GM12891 (cell line): Measurements from ENCODE around the gene CELF5.

Source experiments
- DNase-seq: peaks from one replicate; pipeline ENCODE4 v3.0.0; 2011; ENCODE audit warnings: low spot score; ENCODE audit not compliant: insufficient read length
- FAIRE-seq: peaks from 2 replicates; lab custom pipeline; 2011; peaks lifted over from hg19 to GRCh38; lab: Jason Lieb, UNC
- PAX5 ChIP-seq: IDR thresholded peaks from 2 replicates; pipeline ENCODE4 v1.6.1; 2011; ENCODE audit warnings: low read length, moderate library complexity, mild to moderate bottlenecking; ENCODE audit not compliant: insufficient read depth, severe bottlenecking
- POLR2A ChIP-seq: IDR thresholded peaks from 2 replicates; pipeline ENCODE4 v1.6.1; 2011; ENCODE audit warnings: low read depth, low read length, control low read depth
- POLR2AphosphoS5 ChIP-seq: IDR thresholded peaks from 2 replicates; pipeline ENCODE4 v1.6.1; 2011; ENCODE audit warnings: low read depth, low read length, control low read depth
- POU2F2 ChIP-seq: IDR thresholded peaks from 2 replicates; pipeline ENCODE4 v1.6.1; 2011; ENCODE audit warnings: low read depth, mild to moderate bottlenecking, control low read depth, low read length, moderate library complexity
- SPI1 ChIP-seq: IDR thresholded peaks from 2 replicates; pipeline ENCODE4 v1.6.1; 2011; ENCODE audit warnings: low read depth, low read length, control low read depth
- TAF1 ChIP-seq: IDR thresholded peaks from 2 replicates; pipeline ENCODE4 v1.6.1; 2011; ENCODE audit warnings: low read depth, low read length, control low read depth

The CELF5 gene

DNA sequence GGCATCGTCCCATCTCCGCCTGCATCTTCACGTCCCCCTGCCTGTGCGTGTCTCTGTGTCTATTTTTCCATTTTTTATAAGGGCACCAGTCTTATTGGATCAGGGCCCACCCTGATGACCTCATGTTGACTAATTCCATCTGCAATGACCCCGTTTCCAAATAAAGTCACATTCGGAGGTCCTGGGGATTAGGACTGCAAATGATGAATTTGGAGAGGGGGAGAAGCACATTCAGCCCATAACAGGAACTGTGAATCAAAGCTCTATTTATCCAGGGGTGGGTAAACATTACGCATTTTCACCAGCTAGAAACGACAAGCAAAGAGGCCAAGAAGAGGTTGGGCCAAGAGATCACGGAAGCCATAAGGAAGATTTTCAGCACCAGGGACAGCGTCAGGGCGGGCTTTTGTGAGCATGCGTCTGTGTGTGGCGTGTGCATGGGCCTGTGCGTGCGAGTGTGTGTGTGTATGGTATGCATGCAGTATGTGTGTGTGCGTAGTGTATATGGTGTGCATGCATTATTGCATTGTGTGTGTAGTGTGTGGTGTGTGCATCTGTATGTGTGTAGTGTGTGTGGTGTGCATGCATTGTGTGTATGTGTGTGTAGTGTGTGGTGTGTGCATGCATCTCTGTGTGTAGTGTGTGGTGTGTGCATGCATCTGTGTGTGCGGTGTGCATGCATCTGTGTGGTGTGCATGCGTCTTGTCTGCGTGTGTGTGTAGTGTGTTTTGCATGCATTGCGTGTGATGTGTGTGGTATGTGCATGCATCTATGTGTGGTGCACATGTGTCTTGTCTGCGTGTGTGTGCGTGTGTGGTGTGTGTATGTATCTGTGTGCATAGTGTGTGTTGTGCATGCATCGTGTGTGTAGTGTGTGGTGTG is 19.6 kb downstream of the CELF5 start:
- FAIRE-seq: peak; percentile 94
- TF ChIP-seq POU2F2 (no peak), POLR2A (no peak), TAF1 (no peak), SPI1 (no peak), POLR2AphosphoS5 (no peak), PAX5 (no peak)
- no peak for DNase-seq

- no peak for DNase-seq
- peak; percentile 60 for FAIRE-seq
- TF ChIP-seq TAF1: no peak
- TF ChIP-seq POLR2A: no peak
- no peak for TF ChIP-seq POLR2AphosphoS5
- no peak for TF ChIP-seq PAX5
- TF ChIP-seq POU2F2: no peak
- TF ChIP-seq SPI1: no peak
Observed at GRCh38 chr19:3245050-3245449, 20.6 kb downstream of the CELF5 start.

DNA sequence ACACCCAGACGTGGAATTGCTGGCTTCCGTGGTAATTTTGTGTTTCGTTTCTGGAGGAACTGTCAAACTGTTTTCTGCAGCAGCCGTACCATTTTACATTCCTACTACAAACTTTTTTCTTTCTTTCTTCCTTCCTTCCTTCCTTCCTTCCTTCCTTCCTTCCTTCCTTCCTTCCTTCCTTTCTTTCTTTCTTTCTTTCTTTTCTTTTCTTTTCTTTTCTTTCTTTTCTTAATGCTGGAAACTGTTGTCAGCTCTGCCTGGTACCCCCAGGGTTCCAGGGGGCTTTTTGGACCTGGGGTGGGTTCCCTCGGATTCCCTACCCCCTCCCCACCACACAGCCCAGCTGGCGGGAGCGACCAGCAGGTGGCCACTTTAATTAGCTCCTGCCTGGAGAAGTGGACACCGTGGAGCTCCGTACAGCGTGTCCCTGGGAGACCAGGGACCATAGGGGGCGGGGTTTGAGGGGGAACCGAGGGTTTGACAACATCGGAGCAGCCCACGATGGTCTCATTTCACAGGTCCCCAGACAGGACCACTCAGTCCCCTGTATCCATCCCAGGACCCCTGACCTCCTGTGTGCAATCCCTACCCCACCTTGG is 24.4 kb downstream of the CELF5 start:
- TF ChIP-seq TAF1: no peak
- no peak for TF ChIP-seq PAX5
- TF ChIP-seq POU2F2: no peak
- TF ChIP-seq POLR2A: no peak
- no peak for TF ChIP-seq POLR2AphosphoS5
- TF ChIP-seq SPI1: no peak
- FAIRE-seq: no peak
- no peak for DNase-seq

DNA sequence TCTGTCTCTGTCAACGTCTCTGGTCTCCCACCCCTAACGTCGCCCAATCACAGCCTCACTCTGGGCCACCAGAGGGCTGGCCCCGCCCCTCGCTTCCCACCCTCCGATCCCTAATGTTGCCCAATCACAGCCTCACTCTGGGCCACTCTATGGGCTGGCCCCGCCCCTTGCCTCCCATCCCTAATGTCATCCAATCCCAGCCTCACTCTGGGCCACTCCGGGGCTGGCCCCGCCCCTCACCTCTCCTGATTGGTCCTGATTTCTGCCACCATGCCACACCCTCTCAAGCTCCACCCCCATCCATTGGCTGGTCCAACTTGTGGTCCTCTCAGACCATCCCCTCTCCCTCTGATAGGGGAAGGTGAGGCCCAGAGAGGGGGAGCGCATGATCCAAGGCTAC is 24.9 kb downstream of the CELF5 start:
- DNase-seq: no peak

DNA sequence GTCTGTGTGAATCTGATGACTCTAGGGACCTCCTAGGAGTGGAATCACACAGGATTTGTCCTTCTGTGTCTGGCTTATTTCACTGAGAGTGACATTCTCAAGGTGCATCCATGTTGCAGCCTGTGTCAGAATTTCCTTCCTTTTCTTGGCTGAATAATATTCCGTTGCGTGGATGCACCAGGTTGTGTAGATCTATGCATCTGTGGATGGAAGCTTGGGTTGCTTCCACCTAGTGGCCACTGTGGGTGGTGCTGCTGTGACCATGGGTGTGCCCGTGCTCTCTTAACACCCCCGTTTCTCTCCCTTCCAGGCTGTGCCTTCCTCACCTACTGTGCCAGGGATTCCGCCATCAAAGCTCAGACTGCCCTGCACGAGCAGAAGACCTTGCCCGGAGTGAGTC is 26.2 kb downstream of the CELF5 start:
- DNase-seq: no peak
- TF ChIP-seq TAF1 (no peak), SPI1 (no peak), POLR2AphosphoS5 (no peak), POLR2A (no peak), POU2F2 (no peak), PAX5 (no peak)
- peak; percentile 91 for FAIRE-seq

More for the DNA sequence above, 24.9 kb downstream of the CELF5 start:
- FAIRE-seq: no peak
- TF ChIP-seq SPI1 (no peak), POLR2AphosphoS5 (no peak), TAF1 (no peak), POU2F2 (no peak), POLR2A (no peak), PAX5 (no peak)

GRCh38 chr19:3251229-3251628 is 26.8 kb downstream of the CELF5 start:
- no peak for TF ChIP-seq POU2F2
- no peak for TF ChIP-seq POLR2A
- no peak for TF ChIP-seq TAF1
- no peak for TF ChIP-seq PAX5
- no peak for TF ChIP-seq POLR2AphosphoS5
- TF ChIP-seq SPI1: no peak
- FAIRE-seq (no peak), DNase-seq (no peak)

- no peak for FAIRE-seq
- TF ChIP-seq TAF1 (no peak), POLR2A (no peak), POU2F2 (no peak), PAX5 (no peak), POLR2AphosphoS5 (no peak), SPI1 (no peak)
Observed at GRCh38 chr19:3252650-3253049, 28.2 kb downstream of the CELF5 start.

DNA sequence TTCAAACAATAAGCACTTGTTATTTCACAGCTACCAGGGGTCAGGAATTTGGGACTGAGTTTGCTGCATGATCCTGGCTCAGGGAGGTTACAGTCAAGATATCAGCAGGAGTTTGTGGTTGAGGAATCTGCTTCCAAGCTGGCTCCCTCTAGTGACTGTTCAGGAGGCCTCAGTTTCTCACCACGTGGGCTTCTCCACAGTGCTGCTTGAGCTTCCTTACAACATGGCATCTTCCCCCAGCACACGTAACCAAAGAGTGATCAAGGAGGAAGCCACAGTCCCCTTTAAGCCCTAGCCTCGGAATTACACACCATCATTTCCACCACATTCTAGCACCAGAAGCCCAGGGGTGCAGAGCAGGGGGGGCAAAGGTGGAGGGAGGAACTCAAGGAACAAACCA is 28.8 kb downstream of the CELF5 start:
- DNase-seq (no peak), FAIRE-seq (no peak)
- TF ChIP-seq PAX5 (no peak), TAF1 (no peak), POLR2AphosphoS5 (no peak), SPI1 (no peak), POLR2A (no peak), POU2F2 (no peak)

More at GRCh38 chr19:3252650-3253049, 28.2 kb downstream of the CELF5 start:
- no peak for DNase-seq

DNA sequence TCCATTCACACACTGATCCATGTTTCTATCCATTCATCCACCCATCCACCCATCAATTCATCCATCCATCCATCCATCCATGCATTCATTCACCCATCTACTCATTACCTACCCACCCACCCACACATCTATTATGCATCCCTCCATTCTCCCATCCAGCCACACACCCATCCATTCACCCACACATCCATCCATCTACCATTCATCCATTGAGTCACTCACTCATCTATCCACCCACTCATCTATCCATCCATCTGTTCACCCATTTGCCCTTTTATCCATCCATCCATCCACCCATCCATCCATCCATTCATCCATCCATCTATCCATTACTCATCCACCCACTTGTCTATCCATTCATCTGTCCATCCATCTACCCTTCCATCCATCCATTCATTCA is 30.1 kb downstream of the CELF5 start:
- TF ChIP-seq POLR2AphosphoS5 (no peak), PAX5 (no peak), SPI1 (no peak), POLR2A (no peak), POU2F2 (no peak), TAF1 (no peak)
- DNase-seq (no peak), FAIRE-seq (no peak)

GRCh38 chr19:3257071-3257470 is 32.6 kb downstream of the CELF5 start:
- no peak for DNase-seq

More at GRCh38 chr19:3257071-3257470, 32.6 kb downstream of the CELF5 start:
- TF ChIP-seq POLR2AphosphoS5 (no peak), POLR2A (no peak), TAF1 (no peak), PAX5 (no peak), POU2F2 (no peak), SPI1 (no peak)
- no peak for FAIRE-seq
